ENCODE measurements around the gene DEPDC5. TPM values are rescaled to one million over a fixed set of nuclear protein-coding genes. Genes with fewer than 3 reads are reported as not detected.

DEPDC5 gene
- total RNA-seq, 1 donor from 2014 or later, result 7.0 TPM

- DNase-seq (ENCODE audit: low read depth), result no peak
Measured at GRCh38 chr22:31891366-31892079, 137.7 kb downstream of the DEPDC5 start.

DNA sequence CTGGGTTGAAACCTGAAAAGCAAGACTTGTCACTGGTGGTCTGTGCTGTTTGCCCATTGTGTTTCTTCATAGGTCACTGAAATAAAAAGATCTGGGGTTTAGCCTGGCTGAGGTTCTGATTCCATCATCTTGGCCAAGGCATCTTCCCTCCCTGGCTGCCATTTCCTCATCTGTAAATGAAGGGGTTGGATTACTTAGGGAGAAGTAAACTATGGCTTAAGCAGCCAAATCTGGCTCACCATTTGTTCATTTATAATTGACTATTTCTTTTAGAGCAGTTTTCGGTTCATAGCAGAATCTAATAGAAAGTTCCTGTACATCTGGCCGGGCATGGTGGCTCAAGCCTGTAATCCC, 138.2 kb downstream of the DEPDC5 start:
- no peak for DNase-seq (ENCODE audit: low read depth)

DNA sequence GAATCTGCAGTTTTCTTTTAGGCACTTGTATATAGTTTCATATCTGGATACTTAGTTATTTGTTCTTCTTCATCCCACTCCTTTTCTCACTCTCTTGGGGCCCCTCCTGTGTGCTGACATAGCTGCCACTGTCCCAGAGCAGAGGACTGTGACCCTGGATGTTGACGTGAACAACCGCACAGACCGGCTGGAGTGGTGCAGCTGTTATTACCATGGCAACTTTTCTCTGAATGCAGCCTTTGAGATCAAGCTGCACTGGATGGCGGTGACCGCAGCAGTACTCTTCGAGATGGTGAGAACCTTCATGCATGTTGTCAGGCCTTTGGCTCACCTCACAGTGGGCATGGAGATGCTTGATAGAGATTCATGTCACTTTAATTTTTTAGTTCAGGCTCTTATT, 139.6 kb downstream of the DEPDC5 start:
- no peak for DNase-seq (ENCODE audit: low read depth)

- DNase-seq (ENCODE audit: low read depth), result no peak
Measured at GRCh38 chr22:31895411-31896123, 141.7 kb downstream of the DEPDC5 start.

DNA sequence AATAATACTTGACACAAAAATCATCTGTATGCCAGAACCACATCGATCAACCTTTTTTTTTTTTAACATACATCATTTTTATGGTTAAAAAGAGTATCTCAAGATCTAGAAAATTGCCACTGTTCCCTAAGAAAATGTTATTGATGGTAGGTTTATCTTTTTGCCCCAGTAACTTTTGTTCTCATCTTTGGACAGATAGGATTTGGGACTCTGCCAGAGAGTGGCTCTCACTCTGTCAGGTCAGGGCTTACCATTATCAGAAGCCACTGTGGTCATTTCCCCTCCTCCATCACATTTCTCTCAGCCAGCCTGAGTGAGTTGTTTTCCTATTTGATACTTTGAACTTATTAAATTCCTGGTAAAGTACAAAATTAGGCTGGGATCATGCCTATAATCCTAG, 142.7 kb downstream of the DEPDC5 start:
- no peak for DNase-seq (ENCODE audit: low read depth)

DNA sequence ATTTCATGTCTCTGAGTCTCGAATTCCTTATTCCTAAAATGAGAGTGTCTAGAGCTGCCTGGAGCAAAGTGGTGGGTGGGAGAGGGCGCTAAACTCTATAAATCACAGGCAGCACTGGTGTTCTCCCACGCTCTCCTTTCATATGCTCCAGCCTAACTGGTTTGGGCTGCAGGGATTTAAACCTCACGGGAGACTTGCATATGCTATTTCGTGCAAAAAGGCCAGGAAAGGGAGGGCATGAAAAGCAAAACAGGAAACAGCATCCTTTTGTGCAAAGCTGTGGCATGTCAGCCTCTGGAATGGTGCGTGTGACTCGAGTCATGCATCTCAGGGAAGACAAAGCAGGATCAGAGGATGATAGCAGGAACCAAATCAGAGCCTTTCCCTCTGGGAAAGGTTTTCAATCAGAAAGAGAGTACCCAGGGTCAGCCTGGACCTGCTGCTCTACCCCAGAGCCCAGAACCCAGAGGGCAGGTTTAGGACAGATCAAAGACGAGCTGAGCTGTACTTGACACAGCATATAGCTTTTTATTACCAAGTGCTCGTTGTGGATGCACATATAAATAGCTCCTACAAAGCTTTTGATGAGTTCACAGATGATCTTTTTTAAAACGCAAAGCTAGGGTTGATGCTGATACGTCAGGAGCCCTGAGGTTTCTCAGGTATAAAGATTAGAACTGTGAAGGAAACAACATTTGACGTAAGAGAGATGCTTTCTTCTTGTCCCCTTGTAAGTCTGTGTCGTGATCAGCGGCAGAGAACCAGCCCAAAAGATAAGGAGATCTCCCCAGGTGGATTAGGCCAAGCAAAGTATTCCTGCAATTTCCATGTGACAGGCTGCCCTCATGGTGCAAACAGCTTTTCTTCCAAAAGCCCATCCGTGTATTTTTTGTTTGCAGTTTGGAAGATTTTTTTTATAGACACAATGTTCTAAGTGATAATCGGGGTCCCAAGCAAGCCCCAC, 144.3 kb downstream of the DEPDC5 start:
- DNase-seq (ENCODE audit: low read depth), result peak; percentile 35

GRCh38 chr22:31898926-31899325, 145.1 kb downstream of the DEPDC5 start:
- DNase-seq (ENCODE audit: low read depth), result no peak

- DNase-seq (ENCODE audit: low read depth), result no peak
Measured at GRCh38 chr22:31899669-31900068, 145.8 kb downstream of the DEPDC5 start.

- no peak for DNase-seq (ENCODE audit: low read depth)
Measured at GRCh38 chr22:31901388-31902137, 147.7 kb downstream of the DEPDC5 start.

- DNase-seq (ENCODE audit: low read depth), result no peak
Measured at GRCh38 chr22:31904651-31905050, 150.8 kb downstream of the DEPDC5 start.

GRCh38 chr22:31905356-31905755, 151.5 kb downstream of the DEPDC5 start:
- no peak for DNase-seq (ENCODE audit: low read depth)

- DNase-seq (ENCODE audit: low read depth), result no peak
Measured at GRCh38 chr22:31906086-31906485, 152.3 kb downstream of the DEPDC5 start.

DNA sequence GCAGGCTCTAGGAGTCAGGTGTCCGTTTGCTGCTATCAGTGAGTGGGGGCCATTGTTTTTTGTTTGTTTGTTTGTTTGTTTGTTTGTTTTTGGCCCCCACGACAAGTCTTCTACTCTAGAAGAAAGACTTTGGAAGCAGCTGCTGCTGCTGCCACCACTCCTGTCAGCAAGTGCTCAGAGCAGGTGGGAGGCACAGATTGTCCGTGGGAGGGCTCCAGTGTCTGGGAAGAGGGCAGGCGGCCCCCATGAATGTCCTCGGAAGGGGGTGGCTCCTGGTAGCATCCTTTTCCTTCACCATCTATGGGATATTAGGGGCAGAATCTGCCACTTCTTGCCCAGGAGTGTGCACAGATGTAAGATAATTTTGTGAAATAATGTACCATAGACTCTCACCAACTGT, 152.8 kb downstream of the DEPDC5 start:
- DNase-seq (ENCODE audit: low read depth), result no peak

GRCh38 chr22:31909977-31910376, 156.2 kb downstream of the DEPDC5 start:
- DNase-seq (ENCODE audit: low read depth), result no peak

DNA sequence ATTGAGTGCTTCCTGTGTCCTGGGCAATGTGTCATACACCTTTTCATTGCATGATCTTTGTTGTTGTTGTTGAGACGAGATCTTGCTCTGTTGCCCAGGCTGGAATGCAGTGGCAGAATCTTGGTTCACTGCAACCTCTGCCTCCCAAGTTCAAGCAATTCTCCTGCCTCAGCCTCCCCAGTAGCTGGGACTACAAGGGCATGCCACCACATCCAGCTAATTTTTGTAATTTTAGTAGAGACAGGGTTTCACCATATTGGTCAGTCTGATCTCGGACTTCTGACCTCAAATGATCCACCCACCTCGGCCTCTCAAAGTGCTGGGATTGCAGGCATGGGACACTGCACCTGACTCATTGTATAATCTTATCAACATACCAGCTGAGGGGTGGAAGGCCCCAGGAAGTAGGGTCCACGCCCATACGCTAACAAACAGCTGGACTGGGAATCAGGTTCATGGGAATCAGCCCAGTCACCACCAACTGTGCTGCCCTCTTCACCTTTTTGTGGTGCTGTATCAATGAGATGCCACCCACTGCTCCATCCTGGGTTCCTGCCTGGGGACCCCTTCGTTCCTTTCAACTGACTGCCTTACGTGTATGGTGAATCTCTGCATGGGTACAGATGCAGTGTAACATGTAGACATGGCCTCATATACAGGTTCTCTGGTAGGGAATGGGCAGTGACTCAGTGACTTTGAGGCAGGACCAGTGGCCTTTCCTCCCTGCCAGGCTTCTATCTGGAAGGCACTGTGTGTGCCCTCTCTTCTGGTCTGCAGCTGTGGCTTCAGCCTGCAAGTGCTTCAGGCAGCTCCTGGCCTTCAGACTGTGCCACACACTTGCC, 158.0 kb downstream of the DEPDC5 start:
- DNase-seq (ENCODE audit: low read depth), result no peak

GRCh38 chr22:31912407-31912743, 158.6 kb downstream of the DEPDC5 start:
- DNase-seq (ENCODE audit: low read depth), result peak; percentile 31

- no peak for DNase-seq (ENCODE audit: low read depth)
Measured at GRCh38 chr22:31915586-31915985, 161.8 kb downstream of the DEPDC5 start.

- DNase-seq (ENCODE audit: low read depth), result no peak
Measured at GRCh38 chr22:31917227-31917921, 163.6 kb downstream of the DEPDC5 start.

- DNase-seq (ENCODE audit: low read depth), result no peak
Measured at GRCh38 chr22:31919730-31920129, 165.9 kb downstream of the DEPDC5 start.

- DNase-seq (ENCODE audit: low read depth), result no peak
Measured at GRCh38 chr22:31920306-31920705, 166.5 kb downstream of the DEPDC5 start.

Measured in myocyte (in vitro differentiated cells).